Spleen (tissue), 11 donors: ENCODE data around the gene ST3GAL4. TPM values are rescaled to one million over a fixed set of nuclear protein-coding genes. Genes with fewer than 3 reads are reported as not detected.
"Not testable (repeated sequence)": the region's sequence is repeated elsewhere in the genome, so short reads cannot be mapped to it uniquely, and the experiment has no call there.

ENCODE experiments used
- DNase-seq: peaks from one replicate; pipeline ENCODE4 v3.0.0-alpha.2; 2020
- H3K27ac ChIP-seq, 8 donors: fragments of 200-600 bp; sonication (generic) in 7 of 8; 1 replicate in 4 of 8; 2 replicates in 4 of 8; pipeline versions ENCODE4 v1.5.0 to v1.8.0; 2016 to 2021; ENCODE audit warnings: inconsistent platforms in 4 of 8, mild to moderate bottlenecking in 4 of 8, moderate library complexity in 1 of 8
- H3K27me3 ChIP-seq, 7 donors: fragments of 200-600 bp; sonication (generic) in 6 of 7; replicated peaks in 1 of 7; 1 replicate in 4 of 7; 2 replicates in 3 of 7; pipeline versions ENCODE4 v1.5.0 to v1.8.0; 2016 to 2021; ENCODE audit warnings: inconsistent platforms in 3 of 7, mild to moderate bottlenecking in 1 of 7
- H3K36me3 ChIP-seq, 6 donors: fragments of 200-600 bp; sonication (generic) in 5 of 6; 1 replicate in 4 of 6; 2 replicates in 2 of 6; pipeline versions ENCODE4 v1.5.0 to v1.8.0; 2016 to 2021; ENCODE audit warnings: inconsistent platforms in 2 of 6
- H3K4me1 ChIP-seq, 6 donors: fragments of 200-600 bp; sonication (generic) in 5 of 6; 1 replicate in 3 of 6; 2 replicates in 3 of 6; pipeline versions ENCODE4 v1.5.0 to v1.8.0; 2016 to 2021; ENCODE audit warnings: inconsistent platforms in 3 of 6
- H3K4me3 ChIP-seq, 8 donors: fragments of 200-600 bp; sonication (generic) in 7 of 8; 1 replicate in 4 of 8; 2 replicates in 4 of 8; pipeline versions ENCODE4 v1.5.0 to v1.8.0; 2016 to 2021; ENCODE audit warnings: inconsistent platforms in 4 of 8, mild to moderate bottlenecking in 4 of 8, moderate library complexity in 2 of 8
- H3K9me3 ChIP-seq, 8 donors: fragments of 200-600 bp; sonication (generic) in 7 of 8; 1 replicate in 4 of 8; 2 replicates in 4 of 8; pipeline versions ENCODE4 v1.5.0 to v1.8.0; 2016 to 2021; ENCODE audit warnings: inconsistent platforms in 4 of 8
- CTCF ChIP-seq, 11 experiments: fragments of 200-600 bp in 7 of 11; fragments of 450-650 bp in 4 of 11; sonication (generic) in 4 of 11; IDR thresholded peaks in 8 of 11; conservative IDR thresholded peaks in 3 of 11; 1 replicate in 7 of 11; 2 replicates in 4 of 11; pipeline versions ENCODE4 v1.4.0 to v1.8.0; 2016 to 2021; ENCODE audit warnings: antibody characterized with exemption in 11 of 11, inconsistent platforms in 4 of 11, mild to moderate bottlenecking in 1 of 11
- POLR2A ChIP-seq, 3 donors: fragments of 450-650 bp; IDR thresholded peaks; one replicate each; pipeline ENCODE4 v1.5.1; 2017; ENCODE audit warnings: antibody characterized with exemption in 3 of 3, mild to moderate bottlenecking in 1 of 3
- POLR2AphosphoS5 ChIP-seq, 3 donors: sonication (generic); formaldehyde crosslinking; IDR thresholded peaks; one replicate each; pipeline ENCODE4 v1.5.1; 2017; ENCODE audit warnings: antibody characterized with exemption in 3 of 3
- WGBS, 5 donors: extraction: QIAGEN DNeasy Blood & Tissue Kit in 3 of 5; methylation state at CpG; one replicate each; pipeline versions ENCODE4 v1.1.5 to v1.1.7; 2013 to 2018; 5-methylcytosine and 5-hydroxymethylcytosine counted together
- intact Hi-C: fragments of 100-400 bp; cut with DNase I; formaldehyde crosslinking; loops from one replicate; pipeline ENCODE4 v1.15.0; 2023; ENCODE audit warnings: low total_unique reads
- polyA plus RNA-seq, 3 donors: library from polyadenylated mRNA; stranded (reverse); fragments of 200-250 nt; gene quantifications; one replicate each; pipeline ENCODE4 v1.2.1, GENCODE V29; 2013
- total RNA-seq, 7 donors: library from RNA; depleted of rRNA in 3 of 7; stranded (reverse); fragments of >200 nt in 3 of 7; fragmentation: NEBNext Ultra II Directional in 4 of 7; extraction: Animal tissue kit (Norgen Biotek cat#: 25700) in 4 of 7; gene quantifications; one replicate each; pipeline versions ENCODE4 v1.1.0 to v1.2.1, GENCODE V29; 2016 to 2021
- donor health status: healthy with polysubstance abuse.
- donor health status: DM: no; HTN: no; CAD: no; lungs with moderate emphysema.
- donor health status: DM: no; HTN: no; CAD: no.
- donor health status: Bipolar disorder and iron deficiency.
- donor health status: healthy.
- donor health status: DM: no; HTN: no; CAD: no.
- donor health status: DM: yes; HTN: yes; CAD: no.

ST3GAL4 gene
- total and polyA plus RNA-seq, 10 donors, result 12.8 to 102 (median 47.4) TPM

- 71 to 93% (median 85%) methylated on average over 4 of the region's 4 CpGs for WGBS, 5 donors
- no peak for TF ChIP-seq CTCF (IDR thresholded peaks at IDR 0.05 in 8 of 11, conservative IDR thresholded peaks at IDR 0.05 in 3 of 11)
- no peak for TF ChIP-seq POLR2A (IDR thresholded peaks at IDR 0.05)
- no peak for TF ChIP-seq POLR2AphosphoS5 (IDR thresholded peaks at IDR 0.05)
- Histone ChIP-seq H3K27me3 (no peaks in the 10 kb centered on the region), H3K9me3 (no peaks in the 10 kb centered on the region), H3K4me3 (no peak overlapping the region), H3K4me1 (peaks cover 21 to 94% (median 64%) of the 10 kb centered on the region in 6 donors), H3K36me3 (peaks cover 0 to 61% (median 9%) of the 10 kb centered on the region in 6 donors), H3K27ac (peak overlapping the region in 2 of 8 donors; percentile 16 to 23)
- no peak for DNase-seq
- intact Hi-C loops, result loop anchor here (5.0 kb wide), 1 partner anchor 174 kb away; no protein-coding TSS in a partner anchor
Measured at GRCh38 chr11:126308271-126308671, 47.2 kb upstream of the ST3GAL4 start.

- not testable (repeated sequence) for H3K9me3 ChIP-seq, DNase-seq, H3K4me3 ChIP-seq, H3K27me3 ChIP-seq
- H3K36me3 ChIP-seq, result peaks cover 0 to 63% (median 10%) of the 10 kb centered on the region in 6 donors
- H3K27ac ChIP-seq, result peak overlapping the region in 2 of 8 donors; percentile 16 to 23
- WGBS, 5 donors, result 72 to 96% (median 86%) methylated on average over 4 of the region's 4 CpGs
- peaks cover 21 to 94% (median 62%) of the 10 kb centered on the region in 6 donors for H3K4me1 ChIP-seq
- intact Hi-C loops, result loop anchor here (5.0 kb wide), 1 partner anchor 174 kb away; no protein-coding TSS in a partner anchor
Measured at GRCh38 chr11:126308771-126309170, 46.7 kb upstream of the ST3GAL4 start.

- Histone ChIP-seq H3K27ac (peak overlapping the region in 7 of 8 donors; percentile 37 to 89 (median 79)), H3K4me3 (no peak overlapping the region), H3K36me3 (peaks cover 0 to 78% (median 17%) of the 10 kb centered on the region in 6 donors), H3K4me1 (peaks cover 14 to 83% (median 51%) of the 10 kb centered on the region in 6 donors), H3K27me3 (no peaks in the 10 kb centered on the region), H3K9me3 (no peaks in the 10 kb centered on the region)
- intact Hi-C loops, result no loop called here
- TF ChIP-seq POLR2A (IDR thresholded peaks at IDR 0.05) (no peak), POLR2AphosphoS5 (IDR thresholded peaks at IDR 0.05) (peak; percentile 25 to 50 (median 33)), CTCF (IDR thresholded peaks at IDR 0.05 in 8 of 11, conservative IDR thresholded peaks at IDR 0.05 in 3 of 11) (peak; percentile 66 to 92 (median 85))
- peak; percentile 90 for DNase-seq
- 57 to 70% (median 63%) methylated on average over 12 of the region's 12 CpGs for WGBS, 5 donors
Measured at GRCh38 chr11:126310200-126310991, 45.1 kb upstream of the ST3GAL4 start.

GRCh38 chr11:126310992-126311310 is 44.5 kb upstream of the ST3GAL4 start:
- no peak for DNase-seq
- Histone ChIP-seq H3K9me3 (no peaks in the 10 kb centered on the region), H3K27ac (peak overlapping the region in 7 of 8 donors; percentile 37 to 89 (median 79)), H3K36me3 (peaks cover 0 to 82% (median 17%) of the 10 kb centered on the region in 6 donors), H3K27me3 (no peaks in the 10 kb centered on the region), H3K4me1 (peaks cover 14 to 83% (median 45%) of the 10 kb centered on the region in 6 donors), H3K4me3 (no peak overlapping the region)
- 49 to 74% (median 54%) methylated on average over 5 to 6 of the region's 6 CpGs for WGBS, 5 donors
- intact Hi-C loops, result no loop called here
- TF ChIP-seq POLR2AphosphoS5 (IDR thresholded peaks at IDR 0.05), result no peak
- no peak for TF ChIP-seq POLR2A (IDR thresholded peaks at IDR 0.05)
- no peak for TF ChIP-seq CTCF (IDR thresholded peaks at IDR 0.05 in 8 of 11, conservative IDR thresholded peaks at IDR 0.05 in 3 of 11)
